Upper lobe of left lung (tissue), 4 donors: Measurements from ENCODE around the gene AKR7A3.

Experiments
- EP300 ChIP-seq, 4 donors: sonication (generic); formaldehyde crosslinking; IDR thresholded peaks; one replicate each; pipeline ENCODE4 v1.5.1; 2017; ENCODE audit warnings: antibody characterized with exemption in 4 of 4, control low read depth in 2 of 4
- POLR2A ChIP-seq, 4 donors: fragments of 450-650 bp; IDR thresholded peaks; one replicate each; pipeline ENCODE4 v1.5.1; 2016 to 2017; ENCODE audit warnings: antibody characterized with exemption in 4 of 4, mild to moderate bottlenecking in 2 of 4
- POLR2AphosphoS5 ChIP-seq, 2 donors: sonication (generic); formaldehyde crosslinking; IDR thresholded peaks; one replicate each; pipeline ENCODE4 v1.5.1; 2017; ENCODE audit warnings: antibody characterized with exemption in 2 of 2
- TF ChIP-seq, protein P1 (sequence below), 6 experiments: fragments of 450-650 bp in 4 of 6; fragments of 200-600 bp in 2 of 6; sonication (generic) in 2 of 6; IDR thresholded peaks; one replicate each; pipeline ENCODE4 v1.5.1; 2016 to 2019; ENCODE audit warnings: antibody characterized with exemption in 6 of 6

DNA sequence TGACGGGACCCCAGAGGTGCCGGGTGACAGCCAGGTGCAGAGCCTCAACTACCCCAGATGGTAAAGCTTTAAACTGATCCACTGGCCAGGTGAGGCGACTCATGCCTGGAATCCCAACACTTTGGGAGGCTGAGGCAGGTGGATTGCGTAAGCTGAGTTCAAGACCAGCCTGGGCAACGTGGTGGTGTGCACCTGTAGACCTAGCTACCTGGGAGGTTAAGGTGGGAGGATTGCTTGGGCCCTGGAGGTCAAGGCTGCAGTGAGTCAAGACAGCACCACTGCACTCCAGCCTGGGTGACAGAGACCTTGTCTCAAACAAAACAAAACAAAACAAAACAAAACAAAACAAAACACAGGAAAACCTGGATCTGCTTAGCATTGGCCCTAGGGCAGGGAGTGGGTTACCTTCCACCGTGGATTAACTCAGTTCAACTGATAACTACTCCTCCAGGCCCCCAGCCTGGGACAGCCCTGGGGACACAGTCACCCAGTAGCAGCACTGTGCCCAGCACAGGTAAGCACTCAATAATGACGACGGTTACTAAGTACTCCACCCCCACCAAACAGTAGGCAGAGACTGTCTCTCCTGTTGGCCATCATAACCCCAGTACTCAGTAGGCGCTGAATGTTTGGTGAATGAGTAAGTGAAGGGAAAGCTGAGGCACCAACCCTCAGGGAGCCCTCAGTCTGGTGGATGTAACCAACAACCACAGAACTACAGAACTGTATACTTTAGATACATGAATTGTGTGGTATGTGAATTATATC lies 45.2 kb upstream of the AKR7A3 start:
- TF ChIP-seq, protein P1, sequence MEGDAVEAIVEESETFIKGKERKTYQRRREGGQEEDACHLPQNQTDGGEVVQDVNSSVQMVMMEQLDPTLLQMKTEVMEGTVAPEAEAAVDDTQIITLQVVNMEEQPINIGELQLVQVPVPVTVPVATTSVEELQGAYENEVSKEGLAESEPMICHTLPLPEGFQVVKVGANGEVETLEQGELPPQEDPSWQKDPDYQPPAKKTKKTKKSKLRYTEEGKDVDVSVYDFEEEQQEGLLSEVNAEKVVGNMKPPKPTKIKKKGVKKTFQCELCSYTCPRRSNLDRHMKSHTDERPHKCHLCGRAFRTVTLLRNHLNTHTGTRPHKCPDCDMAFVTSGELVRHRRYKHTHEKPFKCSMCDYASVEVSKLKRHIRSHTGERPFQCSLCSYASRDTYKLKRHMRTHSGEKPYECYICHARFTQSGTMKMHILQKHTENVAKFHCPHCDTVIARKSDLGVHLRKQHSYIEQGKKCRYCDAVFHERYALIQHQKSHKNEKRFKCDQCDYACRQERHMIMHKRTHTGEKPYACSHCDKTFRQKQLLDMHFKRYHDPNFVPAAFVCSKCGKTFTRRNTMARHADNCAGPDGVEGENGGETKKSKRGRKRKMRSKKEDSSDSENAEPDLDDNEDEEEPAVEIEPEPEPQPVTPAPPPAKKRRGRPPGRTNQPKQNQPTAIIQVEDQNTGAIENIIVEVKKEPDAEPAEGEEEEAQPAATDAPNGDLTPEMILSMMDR (IDR thresholded peaks at IDR 0.05): no peak
- TF ChIP-seq POLR2A (IDR thresholded peaks at IDR 0.05) (no peak), POLR2AphosphoS5 (IDR thresholded peaks at IDR 0.05) (no peak), EP300 (IDR thresholded peaks at IDR 0.05) (no peak)
